Head of caudate nucleus (tissue), 42 donors: ENCODE results near the gene GRK3.
"Not testable (repeated sequence)": the region's sequence is repeated elsewhere in the genome, so short reads cannot be mapped to it uniquely, and the experiment has no call there.

Experiments used
- DNase-seq, 42 donors: peaks; one replicate each; pipeline versions ENCODE4 v3.0.0 to v3.0.0-alpha.2; 2020 to 2021; ENCODE audit warnings: mixed read lengths in 7 of 42
- intact Hi-C: fragments of 100-400 bp; cut with DNase I; formaldehyde crosslinking; loops from one replicate; pipeline ENCODE4 v1.15.0; 2022

GRK3 gene

DNA sequence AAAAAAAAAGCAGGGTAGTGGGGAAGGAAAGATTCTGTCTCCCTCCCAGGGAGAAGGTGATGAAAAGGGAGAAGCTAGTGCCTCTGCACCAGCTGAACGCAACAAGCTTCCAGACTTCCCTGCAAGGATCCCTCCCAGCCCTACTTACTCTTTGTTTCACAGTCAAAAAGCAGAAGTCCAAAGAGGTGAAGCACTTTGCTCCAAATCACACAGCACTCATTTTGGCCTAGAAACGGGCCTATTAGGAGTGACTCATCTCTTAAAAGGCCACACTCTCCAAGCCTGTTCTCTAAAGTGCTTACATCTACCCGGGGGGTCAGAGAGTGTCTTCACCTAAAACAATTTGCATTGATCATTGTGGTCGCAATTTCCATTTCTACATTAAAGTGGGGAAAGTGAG lies 17.7 kb upstream of the GRK3 start:
- DNase-seq: no peak
- intact Hi-C loops: no loop called here

DNA sequence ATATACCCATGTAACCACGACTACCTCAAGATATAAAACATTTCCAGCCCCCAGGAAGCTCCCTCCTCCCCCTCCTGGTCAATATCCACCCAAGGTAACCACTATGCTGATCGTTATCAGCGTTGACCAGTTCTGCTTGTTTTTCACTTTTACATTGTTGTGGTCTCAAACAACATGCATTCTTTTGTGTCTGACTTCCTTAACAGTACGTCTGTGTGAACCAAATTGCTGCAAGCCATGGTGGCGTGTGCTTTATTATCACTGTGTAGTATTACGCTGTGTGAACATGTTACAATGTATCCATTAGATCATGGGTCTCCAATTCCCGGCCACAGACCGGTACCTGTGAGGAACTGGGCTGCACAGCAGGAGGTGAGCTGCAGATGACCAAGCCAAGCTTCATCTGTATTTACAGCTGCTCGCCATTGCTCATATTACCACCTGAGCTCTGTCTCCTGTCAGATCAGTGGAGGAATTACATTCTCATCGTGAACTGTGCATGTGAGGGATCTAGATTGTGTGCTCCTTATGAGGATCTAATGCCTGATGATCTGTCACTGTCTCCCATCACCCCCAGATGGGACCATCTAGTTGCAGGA lies 15.5 kb upstream of the GRK3 start:
- no peak for DNase-seq
- intact Hi-C loops: no loop called here

GRCh38 chr22:25551396-25551795 lies 13.1 kb upstream of the GRK3 start:
- DNase-seq: no peak
- intact Hi-C loops: no loop called here

DNA sequence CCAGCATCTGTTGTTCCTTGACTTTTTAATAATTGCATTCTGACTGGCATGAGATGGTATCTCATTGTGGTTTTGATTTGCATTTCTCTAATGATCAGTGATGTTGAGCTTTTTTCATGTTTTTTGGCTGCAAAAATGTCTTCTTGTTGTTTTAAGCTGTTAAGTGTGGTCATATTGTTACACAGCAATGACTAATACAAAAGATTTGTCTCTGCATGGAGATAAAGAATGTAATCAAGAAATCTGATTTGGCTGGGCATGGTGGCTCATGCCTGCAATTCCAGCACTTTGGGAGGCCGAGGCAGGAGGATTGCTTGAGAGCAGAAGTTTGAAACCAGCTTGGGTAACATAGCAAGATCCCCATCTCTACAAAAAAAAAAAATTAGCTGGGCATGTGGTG lies 12.1 kb upstream of the GRK3 start:
- intact Hi-C loops, DNase-seq: not testable (repeated sequence)

DNA sequence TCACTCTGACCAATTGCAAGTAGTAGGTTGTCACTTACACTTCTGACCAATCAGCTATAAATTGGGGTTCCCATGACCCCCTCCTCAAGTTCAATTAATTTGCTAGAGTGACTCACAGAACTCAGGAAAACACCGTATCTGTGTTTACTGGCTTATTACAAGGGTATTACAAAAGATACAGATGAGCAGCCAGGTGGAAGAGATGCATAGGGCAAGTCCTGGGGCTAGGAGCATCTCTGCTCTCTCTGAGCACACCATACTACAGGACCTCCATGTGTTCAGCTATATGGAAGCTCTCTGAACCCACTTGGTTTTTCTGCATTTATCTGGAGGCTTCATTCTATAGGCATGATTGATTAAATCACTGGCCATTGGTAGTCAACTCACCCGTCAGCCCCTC lies 11.3 kb upstream of the GRK3 start:
- no peak for DNase-seq
- intact Hi-C loops: no loop called here

DNA sequence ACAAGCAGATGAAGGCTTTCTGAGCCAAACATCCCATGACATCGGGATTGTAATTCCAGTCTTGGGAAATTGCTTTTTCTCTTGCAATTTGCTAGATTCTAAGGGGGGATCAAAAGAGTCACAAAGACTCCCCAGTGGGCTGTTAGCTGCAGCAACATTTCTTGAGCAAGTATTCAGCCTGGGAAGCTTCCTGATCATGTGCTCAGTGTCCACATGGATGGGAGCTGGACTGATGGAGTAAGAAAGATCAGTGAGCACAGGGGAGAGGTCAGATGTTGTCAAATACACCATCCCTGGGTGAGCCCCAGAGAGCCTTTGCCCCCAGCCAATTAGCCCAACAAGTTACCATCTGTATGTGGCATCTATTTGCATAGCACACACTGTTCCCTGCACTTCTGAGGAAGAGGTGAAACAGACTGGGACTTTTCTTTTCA lies 10.2 kb upstream of the GRK3 start:
- DNase-seq: no peak
- intact Hi-C loops: no loop called here

- intact Hi-C loops: no loop called here
- DNase-seq: no peak
Measured at GRCh38 chr22:25554689-25555088, 9.8 kb upstream of the GRK3 start.

GRCh38 chr22:25555586-25555985 lies 8.9 kb upstream of the GRK3 start:
- intact Hi-C loops: no loop called here
- no peak for DNase-seq

- intact Hi-C loops: no loop called here
- DNase-seq: no peak
Measured at GRCh38 chr22:25557218-25557617, 7.3 kb upstream of the GRK3 start.

- intact Hi-C loops: no loop called here
- no peak for DNase-seq
Measured at GRCh38 chr22:25558341-25558740, 6.1 kb upstream of the GRK3 start.

- intact Hi-C loops: not testable (repeated sequence)
Measured at GRCh38 chr22:25559910-25560309, 4.6 kb upstream of the GRK3 start.

GRCh38 chr22:25561182-25561581 lies 3.3 kb upstream of the GRK3 start:
- DNase-seq, intact Hi-C loops: not testable (repeated sequence)

More at GRCh38 chr22:25559910-25560309, 4.6 kb upstream of the GRK3 start:
- DNase-seq: not testable (repeated sequence)

- DNase-seq, intact Hi-C loops: not testable (repeated sequence)
Measured at GRCh38 chr22:25561927-25562326, 2.5 kb upstream of the GRK3 start.

DNA sequence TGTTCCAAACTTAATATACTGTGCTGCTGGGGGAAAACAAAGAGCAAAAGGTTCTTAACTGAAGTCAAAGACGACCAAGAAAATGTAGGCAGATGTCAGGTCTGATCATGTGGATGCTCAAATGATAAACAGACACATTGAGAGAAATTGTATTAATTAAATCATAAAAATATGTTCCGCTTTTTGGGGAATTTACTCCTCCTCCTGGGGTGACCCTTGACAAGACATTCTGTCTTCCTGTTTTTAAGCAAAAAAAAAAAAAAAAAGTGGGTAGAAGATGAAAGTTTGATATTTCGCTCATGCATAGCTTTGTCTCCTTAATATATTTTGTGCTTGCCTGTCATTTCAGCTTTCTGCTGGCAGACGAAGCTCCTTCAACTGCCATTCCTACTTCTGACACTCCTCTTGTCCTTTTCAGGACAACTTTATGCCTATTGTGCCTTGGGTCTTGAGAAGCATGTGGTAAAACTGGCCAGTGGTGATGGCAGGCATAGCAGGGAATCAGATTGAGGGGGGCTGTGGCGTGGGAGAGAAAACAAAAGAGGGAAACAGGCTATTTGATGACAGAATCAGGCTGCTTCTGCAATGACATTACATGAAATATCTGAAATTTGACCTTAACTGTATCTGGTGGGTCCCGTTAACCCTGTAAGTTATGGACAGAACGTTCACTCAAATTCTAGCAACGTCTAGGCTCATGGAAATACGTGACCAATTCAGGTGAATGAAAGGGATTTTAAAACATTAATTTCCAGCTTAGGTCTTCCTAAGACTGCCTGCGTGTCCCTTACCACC lies 1.3 kb upstream of the GRK3 start:
- DNase-seq: peak in 4 of 42 donors; percentile 3 to 20 (median 10)
- intact Hi-C loops: not testable (repeated sequence)

- peak in 33 of 42 donors; percentile 8 to 54 (median 23) for DNase-seq
- intact Hi-C loops: no loop called here
Measured at GRCh38 chr22:25563761-25564319, 635 bp upstream of the GRK3 start.

- DNase-seq: peak in 20 of 42 donors; percentile 6 to 49 (median 20)
- intact Hi-C loops: no loop called here
Measured at GRCh38 chr22:25564979-25565677, 653 bp downstream of the GRK3 start.

DNA sequence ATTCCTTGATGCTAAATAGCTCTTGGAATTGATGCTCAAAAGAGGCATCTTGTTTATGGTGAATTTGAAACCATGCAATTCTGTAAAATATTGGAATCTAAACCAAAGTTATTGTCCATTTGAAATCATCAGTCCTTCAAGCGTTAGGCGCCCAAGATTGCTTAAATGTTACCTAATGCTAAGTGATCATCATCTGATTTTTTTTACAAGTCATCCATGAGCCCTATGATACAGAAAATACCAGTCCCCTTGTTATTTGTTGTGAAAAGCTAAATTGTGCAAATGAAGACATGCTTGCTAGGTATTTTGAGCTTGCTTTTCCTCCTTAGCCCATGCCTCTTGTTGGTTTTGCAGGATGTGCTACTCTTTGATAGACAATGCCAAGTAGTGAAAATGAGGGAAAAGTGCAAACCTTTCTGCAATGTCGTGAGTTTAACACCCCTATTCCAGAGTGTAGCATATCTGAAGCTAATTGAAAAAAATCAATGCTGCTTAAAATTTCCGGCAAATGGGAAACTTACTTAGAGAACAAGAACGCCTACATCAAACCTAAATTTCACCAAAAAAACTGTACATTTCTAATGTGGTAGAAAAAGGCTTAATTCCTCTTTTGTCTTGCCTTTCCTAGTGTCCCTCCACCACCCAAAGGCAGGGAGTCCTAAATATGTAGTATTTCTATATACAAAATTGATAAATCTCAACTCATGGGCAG lies 1.9 kb downstream of the GRK3 start:
- intact Hi-C loops: no loop called here
- DNase-seq: no peak

GRCh38 chr22:25566898-25567235 lies 2.4 kb downstream of the GRK3 start:
- intact Hi-C loops: no loop called here
- DNase-seq: no peak

DNA sequence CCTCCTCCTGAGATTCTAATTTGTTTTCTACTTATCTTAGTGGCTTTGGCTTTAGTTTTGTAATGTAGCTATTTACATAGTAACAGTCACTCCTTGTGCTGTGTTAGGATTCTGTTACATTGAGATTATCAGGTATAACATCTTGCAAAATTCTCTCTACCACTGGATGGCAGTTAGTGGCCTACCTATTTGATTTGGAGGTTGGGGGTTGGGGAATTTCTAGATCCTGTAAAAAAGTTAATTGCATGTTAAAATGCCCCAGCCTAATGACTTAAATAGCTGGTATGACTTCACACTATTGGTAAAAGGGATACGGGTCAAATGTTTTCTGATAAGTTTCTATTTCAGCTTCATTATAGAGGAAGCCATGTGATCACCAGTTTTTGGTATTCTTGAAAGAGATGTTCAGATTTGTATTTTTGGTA lies 2.8 kb downstream of the GRK3 start:
- intact Hi-C loops: no loop called here
- no peak for DNase-seq
